BE2C (cell line): ENCODE results near the gene CFAP97D2.

ENCODE experiments used
- DNase-seq: peaks from one replicate; pipeline ENCODE4 v3.0.0-alpha.2; 2020
- H3K27me3 ChIP-seq: fragments of 250-450 bp; sonication (Bioruptor Pico); 2 replicates; pipeline ENCODE4 v1.5.1; 2020; ENCODE audit warnings: mild to moderate bottlenecking
- H3K36me3 ChIP-seq: fragments of 250-450 bp; sonication (Bioruptor Pico); 2 replicates; pipeline ENCODE4 v1.5.1; 2020; ENCODE audit warnings: mild to moderate bottlenecking
- H3K4me1 ChIP-seq: fragments of 250-450 bp; sonication (Bioruptor Pico); 2 replicates; pipeline ENCODE4 v1.5.1; 2020
- H3K4me3 ChIP-seq: 2 replicates; pipeline ENCODE4 v1.5.1; 2011; ENCODE audit warnings: low read depth, low read length
- H3K9me3 ChIP-seq: fragments of 250-450 bp; sonication (Bioruptor Pico); 2 replicates; pipeline ENCODE4 v1.5.1; 2020
- CTCF ChIP-seq: IDR thresholded peaks from 2 replicates; pipeline ENCODE4 v1.5.1; 2012; ENCODE audit warnings: mild to moderate bottlenecking, low read depth, low read length

The CFAP97D2 gene

GRCh38 chr13:114199954-114200353 is 20.9 kb downstream of the CFAP97D2 start:
- Histone ChIP-seq H3K27me3 (no peaks in the 10 kb centered on the region), H3K4me3 (no peak overlapping the region), H3K36me3 (no peaks in the 10 kb centered on the region), H3K9me3 (no peaks in the 10 kb centered on the region), H3K4me1 (no peaks in the 10 kb centered on the region)
- no peak for TF ChIP-seq CTCF
- no peak for DNase-seq

GRCh38 chr13:114200399-114200911 is 21.4 kb downstream of the CFAP97D2 start:
- Histone ChIP-seq H3K4me1 (no peaks in the 10 kb centered on the region), H3K27me3 (no peaks in the 10 kb centered on the region), H3K4me3 (no peak overlapping the region), H3K36me3 (no peaks in the 10 kb centered on the region), H3K9me3 (no peaks in the 10 kb centered on the region)
- DNase-seq: no peak
- no peak for TF ChIP-seq CTCF

- Histone ChIP-seq H3K4me1 (no peaks in the 10 kb centered on the region), H3K4me3 (no peak overlapping the region), H3K27me3 (no peaks in the 10 kb centered on the region), H3K9me3 (0 out of 2 replicates have a peak, but pooled peaks cover 3% of the 10 kb centered on the region), H3K36me3 (no peaks in the 10 kb centered on the region)
- no peak for TF ChIP-seq CTCF
- DNase-seq: no peak
These were observed 23.5 kb downstream of the CFAP97D2 start for GRCh38 chr13:114202581-114202980.

GRCh38 chr13:114203536-114203935 is 24.5 kb downstream of the CFAP97D2 start:
- Histone ChIP-seq H3K9me3 (0 out of 2 replicates have a peak, but pooled peaks cover 3% of the 10 kb centered on the region), H3K4me1 (no peaks in the 10 kb centered on the region), H3K27me3 (no peaks in the 10 kb centered on the region), H3K36me3 (no peaks in the 10 kb centered on the region), H3K4me3 (no peak overlapping the region)
- no peak for DNase-seq
- TF ChIP-seq CTCF: no peak

GRCh38 chr13:114204894-114205293 is 25.8 kb downstream of the CFAP97D2 start:
- H3K27me3 ChIP-seq: no peaks in the 10 kb centered on the region
- no peak for DNase-seq
- no peak for TF ChIP-seq CTCF
- no peaks in the 10 kb centered on the region for H3K36me3 ChIP-seq
- H3K4me1 ChIP-seq: no peaks in the 10 kb centered on the region
- 0 out of 2 replicates have a peak, but pooled peaks cover 3% of the 10 kb centered on the region for H3K9me3 ChIP-seq
- no peak overlapping the region for H3K4me3 ChIP-seq

- TF ChIP-seq CTCF: no peak
- no peaks in the 10 kb centered on the region for H3K36me3 ChIP-seq
These were observed 29.1 kb downstream of the CFAP97D2 start for GRCh38 chr13:114208134-114208533.

More at GRCh38 chr13:114208134-114208533, 29.1 kb downstream of the CFAP97D2 start:
- Histone ChIP-seq H3K4me1 (no peaks in the 10 kb centered on the region), H3K4me3 (no peak overlapping the region), H3K27me3 (no peaks in the 10 kb centered on the region), H3K9me3 (0 out of 2 replicates have a peak, but pooled peaks cover 3% of the 10 kb centered on the region)
- no peak for DNase-seq
